Naive thymus-derived CD8-positive, alpha-beta T cell (primary cell): ENCODE measurements around the gene GLI3. TPM values are rescaled to one million over a fixed set of nuclear protein-coding genes. Genes with fewer than 3 reads are reported as not detected.

Experiments
- ATAC-seq, 2 donors: fragments of 150-1000 bp; cut with Tn5 transposase in 1 of 2; sonication (Bioruptor Pico), chemical (Tn5 transposase) in 1 of 2; 1 replicate in 1 of 2; 2 replicates in 1 of 2; pipeline ENCODE4 v1.10.0; 2021; ENCODE audit warnings: mild to moderate bottlenecking in 2 of 2, moderate library complexity in 2 of 2
- POLR2A ChIA-PET: fragments of 350-600 bp; sonication (Branson Sonifier 250); formaldehyde crosslinking; loops from one replicate; lab custom pipeline; 2021; ENCODE audit warnings: antibody characterized with exemption; lab: Charles Lee
- DNase-seq, 10 donors: peaks; one replicate each; pipeline versions ENCODE4 v3.0.0 to v3.0.0-alpha.2; 2020 to 2022
- H3K27ac Mint-ChIP-seq, 10 donors: one replicate each; pipeline ENCODE4 v1.8.0; 2020 to 2022; ENCODE audit warnings: mild to moderate bottlenecking in 10 of 10, mixed read lengths in 10 of 10, moderate library complexity in 4 of 10, inconsistent platforms in 1 of 10
- H3K27me3 Mint-ChIP-seq, 5 donors: one replicate each; pipeline ENCODE4 v1.8.0; 2021 to 2022; ENCODE audit warnings: mixed read lengths in 5 of 5
- H3K36me3 Mint-ChIP-seq, 3 donors: one replicate each; pipeline ENCODE4 v1.8.0; 2020 to 2022; ENCODE audit warnings: mixed read lengths in 3 of 3, mild to moderate bottlenecking in 2 of 3, inconsistent platforms in 1 of 3
- H3K4me1 Mint-ChIP-seq, 4 donors: one replicate each; pipeline ENCODE4 v1.8.0; 2021 to 2022; ENCODE audit warnings: mixed read lengths in 4 of 4
- H3K4me3 Mint-ChIP-seq, 10 donors: one replicate each; pipeline ENCODE4 v1.8.0; 2020 to 2022; ENCODE audit warnings: mild to moderate bottlenecking in 10 of 10, mixed read lengths in 10 of 10, moderate library complexity in 6 of 10, inconsistent platforms in 1 of 10
- H3K9me3 Mint-ChIP-seq, 9 donors: one replicate each; pipeline ENCODE4 v1.8.0; 2020 to 2022; ENCODE audit warnings: mixed read lengths in 9 of 9, mild to moderate bottlenecking in 3 of 9, inconsistent platforms in 1 of 9, moderate library complexity in 1 of 9
- polyA plus RNA-seq, 3 donors: library from polyadenylated mRNA; unstranded; fragments of 300-500 nt; fragmentation: Illumina TruSeq; gene quantifications; one replicate each; pipeline ENCODE4 v1.2.3, GENCODE V29; 2021
- total RNA-seq, 8 experiments: library from RNA in 2 of 8; stranded (reverse) in 2 of 8; gene quantifications; one replicate each; pipeline ENCODE4 v1.2.3 and lab custom pipeline; 2021 to 2026

GLI3 gene
- total and polyA plus RNA-seq, 5 experiments from 2014 or later = not detected

- H3K4me1 Mint-ChIP-seq = no peaks in the 10 kb centered on the region
Observed at GRCh38 chr7:42250411-42250810, 13.4 kb upstream of the GLI3 start.

GRCh38 chr7:42248579-42248978 is 11.6 kb upstream of the GLI3 start:
- no peak for ATAC-seq
- POLR2A ChIA-PET = no interaction called here
- no peak overlapping the region for H3K27ac Mint-ChIP-seq
- no peak overlapping the region for H3K4me3 Mint-ChIP-seq
- DNase-seq = no peak
- peaks cover 0 to 9% (median 4%) of the 10 kb centered on the region in 9 donors for H3K9me3 Mint-ChIP-seq
- no peaks in the 10 kb centered on the region for H3K4me1 Mint-ChIP-seq
- H3K27me3 Mint-ChIP-seq = peaks cover 0 to 6% (median 2%) of the 10 kb centered on the region in 5 donors
- H3K36me3 Mint-ChIP-seq = no peaks in the 10 kb centered on the region

More at GRCh38 chr7:42250411-42250810, 13.4 kb upstream of the GLI3 start:
- Mint-ChIP-seq H3K27ac (no peak overlapping the region), H3K27me3 (peaks cover 0 to 6% (median 2%) of the 10 kb centered on the region in 5 donors), H3K4me3 (no peak overlapping the region), H3K9me3 (peaks cover 0 to 9% (median 6%) of the 10 kb centered on the region in 9 donors), H3K36me3 (no peaks in the 10 kb centered on the region)
- POLR2A ChIA-PET = no interaction called here
- no peak for DNase-seq
- ATAC-seq = no peak

- Mint-ChIP-seq H3K27ac (no peak overlapping the region), H3K9me3 (peaks cover 0 to 11% (median 3%) of the 10 kb centered on the region in 9 donors), H3K4me3 (no peak overlapping the region), H3K4me1 (no peaks in the 10 kb centered on the region), H3K36me3 (no peaks in the 10 kb centered on the region), H3K27me3 (peaks cover 3 to 7% (median 6%) of the 10 kb centered on the region in 5 donors)
- ATAC-seq (no peak), DNase-seq (no peak)
- POLR2A ChIA-PET = no interaction called here
Observed at GRCh38 chr7:42247301-42247700, 10.3 kb upstream of the GLI3 start.

- DNase-seq = no peak
Observed at GRCh38 chr7:42244828-42245227, 7.8 kb upstream of the GLI3 start.

GRCh38 chr7:42242381-42242780 is 5.4 kb upstream of the GLI3 start:
- DNase-seq (no peak), ATAC-seq (no peak)
- Mint-ChIP-seq H3K27me3 (peaks cover 26 to 53% (median 33%) of the 10 kb centered on the region in 5 donors), H3K4me1 (peaks cover 0 to 9% (median 9%) of the 10 kb centered on the region in 4 donors), H3K36me3 (peaks cover 0 to 2% (median 0%) of the 10 kb centered on the region in 3 donors), H3K27ac (no peak overlapping the region), H3K9me3 (peaks cover 0 to 9% (median 0%) of the 10 kb centered on the region in 9 donors), H3K4me3 (no peak overlapping the region)
- POLR2A ChIA-PET = no interaction called here

More at GRCh38 chr7:42244828-42245227, 7.8 kb upstream of the GLI3 start:
- Mint-ChIP-seq H3K9me3 (peaks cover 0 to 12% (median 0%) of the 10 kb centered on the region in 9 donors), H3K36me3 (no peaks in the 10 kb centered on the region), H3K27ac (no peak overlapping the region), H3K27me3 (peaks cover 8 to 31% (median 16%) of the 10 kb centered on the region in 5 donors), H3K4me1 (no peaks in the 10 kb centered on the region), H3K4me3 (no peak overlapping the region)
- ATAC-seq = no peak
- POLR2A ChIA-PET = no interaction called here

- H3K36me3 Mint-ChIP-seq = peaks cover 0 to 2% (median 0%) of the 10 kb centered on the region in 3 donors
- DNase-seq = no peak
- no peak for ATAC-seq
- no peak overlapping the region for H3K4me3 Mint-ChIP-seq
- POLR2A ChIA-PET = no interaction called here
- H3K4me1 Mint-ChIP-seq = peaks cover 0 to 12% (median 9%) of the 10 kb centered on the region in 4 donors
- H3K27ac Mint-ChIP-seq = no peak overlapping the region
- peaks cover 24 to 53% (median 33%) of the 10 kb centered on the region in 5 donors for H3K27me3 Mint-ChIP-seq
- H3K9me3 Mint-ChIP-seq = peaks cover 0 to 9% (median 0%) of the 10 kb centered on the region in 9 donors
Observed at GRCh38 chr7:42241424-42241823, 4.4 kb upstream of the GLI3 start.

- peaks cover 0 to 9% (median 0%) of the 10 kb centered on the region in 9 donors for H3K9me3 Mint-ChIP-seq
- no peak overlapping the region for H3K4me3 Mint-ChIP-seq
- peaks cover 0 to 2% (median 0%) of the 10 kb centered on the region in 3 donors for H3K36me3 Mint-ChIP-seq
- peaks cover 30 to 63% (median 41%) of the 10 kb centered on the region in 5 donors for H3K27me3 Mint-ChIP-seq
- ATAC-seq (no peak), DNase-seq (no peak)
- peaks cover 5 to 18% (median 17%) of the 10 kb centered on the region in 4 donors for H3K4me1 Mint-ChIP-seq
- H3K27ac Mint-ChIP-seq = no peak overlapping the region
- POLR2A ChIA-PET = no interaction called here
Observed at GRCh38 chr7:42240416-42240815, 3.4 kb upstream of the GLI3 start.

- peak overlapping the region; percentile 34 to 87 (median 78) for H3K4me3 Mint-ChIP-seq
- peaks cover 38 to 71% (median 45%) of the 10 kb centered on the region in 5 donors for H3K27me3 Mint-ChIP-seq
- no peak for ATAC-seq
Observed at GRCh38 chr7:42238709-42239366, 1.8 kb upstream of the GLI3 start.

GRCh38 chr7:42237811-42238541 is 967 bp upstream of the GLI3 start:
- Mint-ChIP-seq H3K4me3 (peak overlapping the region; percentile 34 to 87 (median 78)), H3K27me3 (peaks cover 41 to 78% (median 45%) of the 10 kb centered on the region in 5 donors), H3K36me3 (peaks cover 0 to 2% (median 0%) of the 10 kb centered on the region in 3 donors), H3K9me3 (peaks cover 0 to 9% (median 0%) of the 10 kb centered on the region in 9 donors), H3K27ac (no peak overlapping the region), H3K4me1 (peaks cover 5 to 19% (median 18%) of the 10 kb centered on the region in 4 donors)
- no peak for ATAC-seq
- DNase-seq = no peak
- POLR2A ChIA-PET = no interaction called here

More at GRCh38 chr7:42238709-42239366, 1.8 kb upstream of the GLI3 start:
- peaks cover 0 to 2% (median 0%) of the 10 kb centered on the region in 3 donors for H3K36me3 Mint-ChIP-seq
- peaks cover 0 to 9% (median 0%) of the 10 kb centered on the region in 9 donors for H3K9me3 Mint-ChIP-seq
- POLR2A ChIA-PET = no interaction called here
- no peak overlapping the region for H3K27ac Mint-ChIP-seq
- H3K4me1 Mint-ChIP-seq = peaks cover 5 to 19% (median 18%) of the 10 kb centered on the region in 4 donors
- no peak for DNase-seq

GRCh38 chr7:42236266-42236975 is 588 bp downstream of the GLI3 start:
- Mint-ChIP-seq H3K4me1 (peaks cover 5 to 19% (median 18%) of the 10 kb centered on the region in 4 donors), H3K27me3 (peaks cover 41 to 78% (median 45%) of the 10 kb centered on the region in 5 donors), H3K9me3 (peaks cover 0 to 1% (median 0%) of the 10 kb centered on the region in 9 donors), H3K36me3 (peaks cover 0 to 2% (median 0%) of the 10 kb centered on the region in 3 donors), H3K4me3 (peak overlapping the region in 8 of 10 donors; percentile 38 to 73 (median 62)), H3K27ac (no peak overlapping the region)
- DNase-seq = no peak
- POLR2A ChIA-PET = no interaction called here
- ATAC-seq = no peak

- H3K27ac Mint-ChIP-seq = no peak overlapping the region
- peak overlapping the region; percentile 29 to 73 (median 62) for H3K4me3 Mint-ChIP-seq
- DNase-seq (no peak), ATAC-seq (no peak)
- POLR2A ChIA-PET = no interaction called here
- H3K36me3 Mint-ChIP-seq = peaks cover 0 to 2% (median 0%) of the 10 kb centered on the region in 3 donors
- peaks cover 0 to 1% (median 0%) of the 10 kb centered on the region in 9 donors for H3K9me3 Mint-ChIP-seq
- H3K27me3 Mint-ChIP-seq = peaks cover 39 to 75% (median 45%) of the 10 kb centered on the region in 5 donors
- H3K4me1 Mint-ChIP-seq = peaks cover 5 to 19% (median 18%) of the 10 kb centered on the region in 4 donors
Observed at GRCh38 chr7:42235741-42236161, 1.3 kb downstream of the GLI3 start.

GRCh38 chr7:42234736-42235135 is 2.3 kb downstream of the GLI3 start:
- no peak overlapping the region for H3K27ac Mint-ChIP-seq
- peaks cover 5 to 19% (median 18%) of the 10 kb centered on the region in 4 donors for H3K4me1 Mint-ChIP-seq
- H3K27me3 Mint-ChIP-seq = peaks cover 39 to 66% (median 46%) of the 10 kb centered on the region in 5 donors
- POLR2A ChIA-PET = no interaction called here
- H3K36me3 Mint-ChIP-seq = peaks cover 0 to 2% (median 0%) of the 10 kb centered on the region in 3 donors
- ATAC-seq (no peak), DNase-seq (no peak)
- H3K4me3 Mint-ChIP-seq = no peak overlapping the region
- peaks cover 0 to 1% (median 0%) of the 10 kb centered on the region in 9 donors for H3K9me3 Mint-ChIP-seq
